ENCODE measurements around the gene YPEL5. TPM values are rescaled to one million over a fixed set of nuclear protein-coding genes. Genes with fewer than 3 reads are reported as not detected.
A peak's percentile ranks its signal among the peaks of the same experiment; 100 is the strongest.

Gene YPEL5
- total and polyA plus RNA-seq, 10 donors = 68.2 to 139 (median 94.3) TPM

DNA sequence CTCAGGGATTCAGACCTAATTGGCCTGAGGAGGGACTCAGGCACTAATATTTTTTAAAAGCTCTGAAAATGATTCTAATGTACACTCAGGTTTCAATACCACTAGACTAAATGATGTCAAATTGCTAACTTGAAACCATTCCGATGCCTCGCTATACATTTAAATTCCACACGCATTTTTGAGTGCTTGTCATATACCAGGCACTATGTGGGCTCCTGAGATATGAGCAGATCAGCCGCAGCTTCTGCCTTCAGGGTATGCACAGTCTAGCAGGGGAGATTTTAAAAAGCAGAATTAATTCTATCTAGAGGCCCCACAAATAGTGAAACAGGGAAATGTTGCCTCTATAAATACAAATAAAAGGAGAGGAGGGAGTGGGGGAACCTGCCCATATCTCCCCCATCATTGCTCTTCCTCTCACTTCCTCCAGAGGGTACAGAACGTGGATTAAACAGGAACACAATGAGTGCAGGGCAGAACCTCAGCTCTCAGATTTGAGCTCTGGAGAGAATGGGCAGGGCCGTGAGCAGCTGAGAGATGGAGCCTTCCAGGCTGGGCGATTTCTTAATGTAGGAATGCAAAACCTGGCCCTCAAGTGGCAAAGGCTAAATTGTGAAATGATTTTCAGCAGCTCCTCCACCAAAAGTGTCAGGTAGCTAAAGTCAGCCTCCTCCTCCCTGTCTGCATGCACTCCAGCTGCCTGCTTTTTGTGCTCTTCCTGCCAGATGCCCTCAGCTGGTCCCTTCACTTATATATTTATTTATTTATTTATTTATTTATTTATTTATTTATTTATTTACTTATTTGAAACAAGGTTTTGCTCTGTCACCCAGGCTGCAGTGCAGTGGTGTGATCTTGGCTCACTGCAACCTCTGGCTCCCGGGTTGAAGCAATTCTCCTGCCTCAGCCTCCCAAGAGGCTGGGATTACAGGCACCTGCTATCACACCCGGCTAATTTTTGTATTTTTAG lies 59.9 kb downstream of the YPEL5 start:
- WGBS, 5 donors = 72 to 80% (median 76%) methylated on average over 9 of the region's 9 CpGs
- TF ChIP-seq POLR2A (IDR thresholded peaks at IDR 0.05) = no peak
- TF ChIP-seq, protein P1, sequence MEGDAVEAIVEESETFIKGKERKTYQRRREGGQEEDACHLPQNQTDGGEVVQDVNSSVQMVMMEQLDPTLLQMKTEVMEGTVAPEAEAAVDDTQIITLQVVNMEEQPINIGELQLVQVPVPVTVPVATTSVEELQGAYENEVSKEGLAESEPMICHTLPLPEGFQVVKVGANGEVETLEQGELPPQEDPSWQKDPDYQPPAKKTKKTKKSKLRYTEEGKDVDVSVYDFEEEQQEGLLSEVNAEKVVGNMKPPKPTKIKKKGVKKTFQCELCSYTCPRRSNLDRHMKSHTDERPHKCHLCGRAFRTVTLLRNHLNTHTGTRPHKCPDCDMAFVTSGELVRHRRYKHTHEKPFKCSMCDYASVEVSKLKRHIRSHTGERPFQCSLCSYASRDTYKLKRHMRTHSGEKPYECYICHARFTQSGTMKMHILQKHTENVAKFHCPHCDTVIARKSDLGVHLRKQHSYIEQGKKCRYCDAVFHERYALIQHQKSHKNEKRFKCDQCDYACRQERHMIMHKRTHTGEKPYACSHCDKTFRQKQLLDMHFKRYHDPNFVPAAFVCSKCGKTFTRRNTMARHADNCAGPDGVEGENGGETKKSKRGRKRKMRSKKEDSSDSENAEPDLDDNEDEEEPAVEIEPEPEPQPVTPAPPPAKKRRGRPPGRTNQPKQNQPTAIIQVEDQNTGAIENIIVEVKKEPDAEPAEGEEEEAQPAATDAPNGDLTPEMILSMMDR (IDR thresholded peaks at IDR 0.05 in 8 of 11, conservative IDR thresholded peaks at IDR 0.05 in 3 of 11) = no peak
- no peak for TF ChIP-seq POLR2AphosphoS5 (IDR thresholded peaks at IDR 0.05)
- no peak for DNase-seq
- H3K9me3 ChIP-seq = no peaks in the 10 kb centered on the region
- no peak overlapping the region for H3K4me3 ChIP-seq
- no peaks in the 10 kb centered on the region for H3K27me3 ChIP-seq (replicated peaks in 1 of 7)
- intact Hi-C loops (cut with DNase I; ENCODE audit: low total_unique reads) = no loop called here
- H3K4me1 ChIP-seq = peaks cover 4 to 22% (median 9%) of the 10 kb centered on the region in 6 donors
- H3K27ac ChIP-seq = no peak overlapping the region
- H3K36me3 ChIP-seq = no peaks in the 10 kb centered on the region

DNA sequence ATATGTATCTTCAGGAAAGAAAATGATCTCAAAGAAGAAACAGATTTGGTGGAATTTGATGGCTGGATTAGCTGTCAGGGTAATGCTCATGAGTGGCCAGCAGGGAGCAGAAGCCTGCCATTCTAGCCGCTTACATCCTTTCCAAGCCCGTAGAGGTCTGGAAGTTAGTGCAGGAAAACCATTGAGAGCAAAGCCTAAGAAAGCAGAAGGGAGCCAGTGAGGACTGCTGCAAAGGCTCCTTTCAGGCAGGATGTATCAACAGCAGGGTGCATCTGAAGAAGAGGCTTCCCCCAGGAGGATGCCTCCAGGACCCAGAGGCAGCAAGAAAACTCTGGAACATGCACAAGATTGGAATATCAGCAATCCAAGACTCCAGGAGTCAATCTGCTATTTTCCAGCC lies 61.6 kb downstream of the YPEL5 start:
- TF ChIP-seq POLR2AphosphoS5 (IDR thresholded peaks at IDR 0.05) (no peak), POLR2A (IDR thresholded peaks at IDR 0.05) (no peak)
- TF ChIP-seq, protein P1 (IDR thresholded peaks at IDR 0.05 in 8 of 11, conservative IDR thresholded peaks at IDR 0.05 in 3 of 11) = peak; percentile 76 to 93 (median 88)
- Histone ChIP-seq H3K27ac (peak overlapping the region in 2 of 8 donors; percentile 42 to 45), H3K27me3 (replicated peaks in 1 of 7) (no peaks in the 10 kb centered on the region), H3K36me3 (no peaks in the 10 kb centered on the region), H3K9me3 (no peaks in the 10 kb centered on the region), H3K4me1 (peaks cover 4 to 21% (median 9%) of the 10 kb centered on the region in 6 donors), H3K4me3 (no peak overlapping the region)
- WGBS, 5 donors = 0 to 2% (median 1%) methylated on average over 2 of the region's 2 CpGs
- intact Hi-C loops (cut with DNase I; ENCODE audit: low total_unique reads) = no loop called here
- no peak for DNase-seq

DNA sequence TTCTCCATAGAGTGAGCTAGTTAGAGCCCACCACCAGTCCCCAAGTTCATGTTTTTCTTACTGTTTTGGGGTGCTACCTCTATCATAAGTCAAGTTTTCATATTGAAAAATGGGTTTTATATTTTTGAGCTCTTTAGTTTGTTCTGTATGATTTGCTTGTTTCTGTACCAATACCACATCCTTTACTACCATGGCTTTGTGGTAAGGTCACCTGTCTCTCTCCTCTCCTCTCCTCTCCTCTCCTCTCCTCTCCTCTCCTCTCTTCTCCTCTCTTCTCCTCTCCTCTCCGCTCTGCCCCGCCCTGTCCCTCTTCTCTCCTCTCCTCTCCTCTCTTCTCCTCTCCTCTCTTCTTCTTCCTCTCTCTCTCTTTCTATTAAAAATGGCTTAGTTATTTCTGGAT lies 62.4 kb downstream of the YPEL5 start:
- intact Hi-C loops (cut with DNase I; ENCODE audit: low total_unique reads) = no loop called here
- no peaks in the 10 kb centered on the region for H3K27me3 ChIP-seq (replicated peaks in 1 of 7)
- peaks cover 4 to 21% (median 9%) of the 10 kb centered on the region in 6 donors for H3K4me1 ChIP-seq
- no peaks in the 10 kb centered on the region for H3K9me3 ChIP-seq
- TF ChIP-seq, protein P1 (IDR thresholded peaks at IDR 0.05 in 8 of 11, conservative IDR thresholded peaks at IDR 0.05 in 3 of 11) = no peak
- TF ChIP-seq POLR2AphosphoS5 (IDR thresholded peaks at IDR 0.05) (no peak), POLR2A (IDR thresholded peaks at IDR 0.05) (no peak)
- DNase-seq = no peak
- 76 to 100% (median 92%) methylated on average over 1 to 2 of the region's 2 CpGs; no CpG with 5 or more reads in 2 of the 5 donors for WGBS, 5 donors
- no peak overlapping the region for H3K4me3 ChIP-seq
- peak overlapping the region in 2 of 8 donors; percentile 42 to 45 for H3K27ac ChIP-seq
- H3K36me3 ChIP-seq = no peaks in the 10 kb centered on the region

Small RNAs within 50 kb of the gene (small RNA-seq; reads per million reads assigned to genes)
- gene SNORA10B = 0 reads per million in 4 donors

Other genes starting within 250 kb of the YPEL5 start
- gene ALK, start 225.4 kb upstream of the YPEL5 start, total RNA-seq = under 1 TPM in 2 of 7 donors, not detected in 5; 0.06 to 0.28 TPM
- gene ALK, start 225.4 kb upstream of the YPEL5 start, polyA plus RNA-seq = under 1 TPM in 1 of 3 donors, not detected in 2; 0.03 TPM
- gene LBH, start 84.5 kb downstream of the YPEL5 start, total RNA-seq = 100 to 1,000 TPM in 6 of 7 donors, 10 to 100 TPM in 1; 86.2 to 178 (median 123) TPM
- 10 to 100 TPM; 48.7 to 94.2 (median 73.9) TPM for gene LBH, start 84.5 kb downstream of the YPEL5 start, polyA plus RNA-seq

Measured in spleen (tissue), 11 donors.